Caco-2 (cell line): ENCODE results near the gene CLASRP. TPM values are rescaled to one million over a fixed set of nuclear protein-coding genes. Genes with fewer than 3 reads are reported as not detected.
A peak's percentile ranks its signal among the peaks of the same experiment; 100 is the strongest.

Experiments
- BruUV-seq: library from RNA; stranded (reverse); fragments of 400-500 nt; replicated peaks from 2 replicates; lab custom pipeline; 2021; lab: Mats Ljungman, UMichigan
- CTCF ChIA-PET: fragments of 300-600 bp; sonication (Branson Sonifier 250); formaldehyde crosslinking; loops from one replicate; lab custom pipeline; 2022; ENCODE audit warnings: antibody characterized with exemption; lab: Charles Lee
- POLR2A ChIA-PET: fragments of 300-600 bp; sonication (Branson Sonifier 250); formaldehyde crosslinking; loops from one replicate; lab custom pipeline; 2022; ENCODE audit warnings: antibody characterized with exemption; lab: Charles Lee
- DNase-seq, 2 experiments: peaks; one replicate each; pipeline versions ENCODE4 v3.0.0 to v3.0.0-alpha.2; 2020 to 2022
- H3K27me3 ChIP-seq: replicated peaks from 2 replicates; pipeline ENCODE4 v1.6.0; 2011; ENCODE audit warnings: low read length; ENCODE audit not compliant: control insufficient read depth, insufficient read depth
- H3K36me3 ChIP-seq: 2 replicates; pipeline ENCODE4 v1.5.1; 2011; ENCODE audit warnings: low read length; ENCODE audit not compliant: control insufficient read depth, insufficient read depth
- H3K4me1 ChIP-seq: fragments of 250-450 bp; sonication (Bioruptor Pico); 2 replicates; pipeline ENCODE4 v1.5.1; 2020; ENCODE audit warnings: mild to moderate bottlenecking
- H3K4me3 ChIP-seq: 2 replicates; pipeline ENCODE4 v1.5.1; 2011; ENCODE audit warnings: low read depth, mild to moderate bottlenecking, control low read depth, low read length
- H3K9me3 ChIP-seq: fragments of 250-450 bp; sonication (Bioruptor Pico); 2 replicates; pipeline ENCODE4 v1.5.1; 2020; ENCODE audit warnings: mild to moderate bottlenecking, moderate library complexity
- H3K27ac Mint-ChIP-seq: one replicate; pipeline ENCODE4 v1.8.0; 2022; ENCODE audit warnings: mixed read lengths; ENCODE audit not compliant: unreplicated experiment
- H3K27me3 Mint-ChIP-seq: one replicate; pipeline ENCODE4 v1.8.0; 2022; ENCODE audit warnings: mixed read lengths; ENCODE audit not compliant: insufficient read depth, unreplicated experiment
- H3K36me3 Mint-ChIP-seq: one replicate; pipeline ENCODE4 v1.8.0; 2022; ENCODE audit warnings: mild to moderate bottlenecking, mixed read lengths; ENCODE audit not compliant: insufficient read depth, unreplicated experiment
- H3K4me1 Mint-ChIP-seq: one replicate; pipeline ENCODE4 v1.8.0; 2022; ENCODE audit warnings: low read depth, mixed read lengths; ENCODE audit not compliant: unreplicated experiment
- H3K4me3 Mint-ChIP-seq: one replicate; pipeline ENCODE4 v1.8.0; 2022; ENCODE audit warnings: mild to moderate bottlenecking, moderate library complexity, mixed read lengths; ENCODE audit not compliant: unreplicated experiment
- H3K9me3 Mint-ChIP-seq: one replicate; pipeline ENCODE4 v1.8.0; 2022; ENCODE audit warnings: mixed read lengths; ENCODE audit not compliant: unreplicated experiment
- intact Hi-C: fragments of 100-400 bp; cut with micrococcal nuclease; formaldehyde crosslinking; loops from one replicate; pipeline ENCODE4 v1.10.0; 2022; ENCODE audit not compliant: unreplicated experiment
- total RNA-seq: library from RNA; stranded (reverse); gene quantifications from 2 replicates; pipeline ENCODE4 v1.2.3, GENCODE V29; 2022
- TF ChIP-seq, protein P1 (sequence below), 2 experiments: fragments of 200-600 bp in 1 of 2; IDR thresholded peaks; 1 replicate in 1 of 2; 2 replicates in 1 of 2; pipeline versions ENCODE4 v1.5.1 to v1.8.0; 2011 to 2022; ENCODE audit warnings: antibody characterized with exemption in 1 of 2, control low read depth in 1 of 2, inconsistent platforms in 1 of 2, low read depth in 1 of 2, low read length in 1 of 2, mild to moderate bottlenecking in 1 of 2, moderate library complexity in 1 of 2; ENCODE audit not compliant: insufficient read depth in 1 of 2, severe bottlenecking in 1 of 2, unreplicated experiment in 1 of 2

CLASRP gene
- total RNA-seq, 1 experiment from 2014 or later, result 104 TPM

DNA sequence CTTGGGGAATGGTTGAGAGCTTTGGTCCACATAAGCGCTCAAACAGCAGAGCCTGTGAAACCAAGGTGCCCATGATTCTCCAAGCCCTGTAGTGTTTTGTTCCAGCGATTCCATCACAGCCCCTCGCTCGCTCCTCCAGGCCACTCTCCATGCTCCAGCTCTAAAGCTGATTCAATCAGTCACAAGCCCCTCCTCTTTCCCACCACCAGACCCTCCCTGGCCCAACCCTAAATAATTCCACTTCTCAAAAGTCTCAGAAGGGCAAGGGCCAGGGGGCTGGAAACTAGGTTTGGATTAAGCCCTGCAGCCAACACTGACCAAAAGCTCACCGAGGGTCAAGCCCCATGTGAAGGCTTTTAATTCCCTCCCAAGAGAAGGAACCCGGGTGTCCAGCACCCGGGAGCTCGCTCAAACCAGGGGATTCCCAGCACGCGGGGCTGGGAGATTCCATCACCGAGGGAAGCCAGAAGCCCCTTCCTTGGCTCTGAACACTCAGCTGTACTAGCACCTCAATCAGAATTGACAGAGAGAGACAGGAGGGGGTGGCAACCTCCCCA lies 36.0 kb downstream of the CLASRP start:
- peaks cover 46% of the 10 kb centered on the region for H3K36me3 Mint-ChIP-seq
- H3K4me1 ChIP-seq, result peaks cover 20% of the 10 kb centered on the region
- H3K27me3 Mint-ChIP-seq, result no peaks in the 10 kb centered on the region
- no peaks in the 10 kb centered on the region for H3K9me3 Mint-ChIP-seq
- no peak for DNase-seq
- peaks cover 16% of the 10 kb centered on the region for H3K4me1 Mint-ChIP-seq
- intact Hi-C loops, result loop anchor here (5.0 to 10.0 kb wide), 2 partner anchors 73 to 170 kb away; partner anchors contain the start of genes APOE and RELB
- BruUV-seq, result TSS peak; percentile 74
- TF ChIP-seq, protein P1, sequence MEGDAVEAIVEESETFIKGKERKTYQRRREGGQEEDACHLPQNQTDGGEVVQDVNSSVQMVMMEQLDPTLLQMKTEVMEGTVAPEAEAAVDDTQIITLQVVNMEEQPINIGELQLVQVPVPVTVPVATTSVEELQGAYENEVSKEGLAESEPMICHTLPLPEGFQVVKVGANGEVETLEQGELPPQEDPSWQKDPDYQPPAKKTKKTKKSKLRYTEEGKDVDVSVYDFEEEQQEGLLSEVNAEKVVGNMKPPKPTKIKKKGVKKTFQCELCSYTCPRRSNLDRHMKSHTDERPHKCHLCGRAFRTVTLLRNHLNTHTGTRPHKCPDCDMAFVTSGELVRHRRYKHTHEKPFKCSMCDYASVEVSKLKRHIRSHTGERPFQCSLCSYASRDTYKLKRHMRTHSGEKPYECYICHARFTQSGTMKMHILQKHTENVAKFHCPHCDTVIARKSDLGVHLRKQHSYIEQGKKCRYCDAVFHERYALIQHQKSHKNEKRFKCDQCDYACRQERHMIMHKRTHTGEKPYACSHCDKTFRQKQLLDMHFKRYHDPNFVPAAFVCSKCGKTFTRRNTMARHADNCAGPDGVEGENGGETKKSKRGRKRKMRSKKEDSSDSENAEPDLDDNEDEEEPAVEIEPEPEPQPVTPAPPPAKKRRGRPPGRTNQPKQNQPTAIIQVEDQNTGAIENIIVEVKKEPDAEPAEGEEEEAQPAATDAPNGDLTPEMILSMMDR (IDR thresholded peaks at IDR 0.05; ENCODE audit: insufficient read depth in 1 of 2, low read depth in 1 of 2, low read length in 1 of 2, severe bottlenecking in 1 of 2, unreplicated experiment in 1 of 2), result no peak
- peaks cover 1% of the 10 kb centered on the region; the same call in 1 of the 2 replicates for H3K36me3 ChIP-seq
- H3K4me3 ChIP-seq, result peak overlapping the region; percentile 89
- H3K4me3 Mint-ChIP-seq, result peak overlapping the region; percentile 82
- H3K27me3 ChIP-seq, result no peaks in the 10 kb centered on the region
- H3K27ac Mint-ChIP-seq, result no peak overlapping the region
- CTCF ChIA-PET, result interaction anchor here (0.7 to 2.0 kb wide), 3 partner anchors 15 to 36 kb away, joined by 3 to 7 read pairs (median 6); partner anchors contain the start of gene CLASRP
- H3K9me3 ChIP-seq, result no peaks in the 10 kb centered on the region
- POLR2A ChIA-PET, result interaction anchor here (2.9 kb wide), 1 partner anchor 17 kb away, joined by 14 read pairs; no protein-coding TSS in a partner anchor

DNA sequence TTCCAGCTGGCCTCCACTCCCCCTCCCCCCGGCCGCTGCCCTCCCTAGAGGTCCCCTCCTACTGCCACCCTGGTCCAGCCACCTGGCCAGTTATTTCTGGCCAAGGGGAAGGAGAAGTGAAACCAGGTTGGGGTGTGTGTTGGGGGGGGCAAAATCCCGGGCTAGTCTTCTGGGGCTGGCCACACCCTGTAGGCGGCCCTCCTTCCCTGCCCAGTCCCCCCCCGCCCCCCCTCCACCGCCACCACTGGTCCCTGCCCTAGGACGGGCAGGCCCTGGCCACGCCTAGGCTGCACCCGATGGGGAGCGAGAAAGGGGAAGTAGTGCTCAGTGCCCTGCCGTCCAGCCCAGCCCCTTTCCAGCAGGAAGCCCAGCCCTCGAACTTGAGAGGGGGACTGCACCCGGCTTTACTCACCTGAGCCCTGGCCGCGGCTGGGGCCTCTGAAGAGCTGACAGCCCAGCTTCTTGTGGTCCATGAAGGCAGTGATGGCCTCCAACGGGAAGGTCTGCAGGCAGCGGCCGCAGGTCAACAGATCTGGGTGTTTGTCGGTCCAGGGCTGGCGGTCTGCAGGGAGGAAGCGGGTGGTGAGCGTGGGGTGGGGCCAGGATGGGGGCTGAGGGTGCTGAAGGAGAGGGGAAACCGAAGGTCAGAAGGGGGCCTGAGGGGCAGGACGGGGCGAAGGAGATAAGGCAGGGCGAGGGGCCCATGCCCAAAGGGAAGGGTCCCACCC lies 36.6 kb downstream of the CLASRP start:
- H3K4me1 ChIP-seq, result peaks cover 24% of the 10 kb centered on the region
- ChIA-PET POLR2A (interaction anchor here (0.6 to 2.9 kb wide), 3 partner anchors 16 to 381 kb away, joined by 3 to 14 read pairs (median 8); no protein-coding TSS in a partner anchor), CTCF (interaction anchor here (0.6 to 2.0 kb wide), 4 partner anchors 16 to 276 kb away, joined by 3 to 7 read pairs (median 5); partner anchors contain the start of gene CLASRP)
- intact Hi-C loops, result loop anchor here (1.0 to 10.0 kb wide), 3 partner anchors 16 to 171 kb away; partner anchors contain the start of genes APOE and RELB
- no peaks in the 10 kb centered on the region for H3K9me3 Mint-ChIP-seq
- H3K4me1 Mint-ChIP-seq, result peaks cover 16% of the 10 kb centered on the region
- BruUV-seq, result no TSS peak
- peaks cover 46% of the 10 kb centered on the region for H3K36me3 Mint-ChIP-seq
- H3K27me3 Mint-ChIP-seq, result no peaks in the 10 kb centered on the region
- peak; percentile 74 to 83 for DNase-seq
- H3K36me3 ChIP-seq, result peaks cover 1% of the 10 kb centered on the region; the same call in 1 of the 2 replicates
- peak overlapping the region; percentile 82 for H3K4me3 Mint-ChIP-seq
- no peaks in the 10 kb centered on the region for H3K27me3 ChIP-seq
- H3K9me3 ChIP-seq, result no peaks in the 10 kb centered on the region
- H3K27ac Mint-ChIP-seq, result no peak overlapping the region
- TF ChIP-seq, protein P1 (IDR thresholded peaks at IDR 0.05; ENCODE audit: insufficient read depth in 1 of 2, low read depth in 1 of 2, low read length in 1 of 2, severe bottlenecking in 1 of 2, unreplicated experiment in 1 of 2), result no peak
- H3K4me3 ChIP-seq, result peak overlapping the region; percentile 89
